HepG2 (cell line): Measurements from ENCODE around the gene SHISA9.

Source experiments
- CTCF ChIP-seq: sonication (generic); formaldehyde crosslinking; IDR thresholded peaks from 2 replicates; pipeline ENCODE4 v1.5.0; 2020; ENCODE audit warnings: mild to moderate bottlenecking, missing genetic modification reagents, moderate library complexity
- HCFC1 ChIP-seq: fragments of 150-350 bp; IDR thresholded peaks from 2 replicates; pipeline ENCODE4 v1.6.1; 2014; ENCODE audit warnings: low read depth, low read length
- IRF1 ChIP-seq: sonication (generic); formaldehyde crosslinking; IDR thresholded peaks from 2 replicates; pipeline ENCODE4 v1.4.0; 2020; ENCODE audit warnings: low read depth, mild to moderate bottlenecking, missing genetic modification reagents
- TF ChIP-seq, protein P1 (sequence below): IDR thresholded peaks from 2 replicates; pipeline ENCODE4 v1.6.1; 2016; ENCODE audit warnings: low read depth

DNA sequence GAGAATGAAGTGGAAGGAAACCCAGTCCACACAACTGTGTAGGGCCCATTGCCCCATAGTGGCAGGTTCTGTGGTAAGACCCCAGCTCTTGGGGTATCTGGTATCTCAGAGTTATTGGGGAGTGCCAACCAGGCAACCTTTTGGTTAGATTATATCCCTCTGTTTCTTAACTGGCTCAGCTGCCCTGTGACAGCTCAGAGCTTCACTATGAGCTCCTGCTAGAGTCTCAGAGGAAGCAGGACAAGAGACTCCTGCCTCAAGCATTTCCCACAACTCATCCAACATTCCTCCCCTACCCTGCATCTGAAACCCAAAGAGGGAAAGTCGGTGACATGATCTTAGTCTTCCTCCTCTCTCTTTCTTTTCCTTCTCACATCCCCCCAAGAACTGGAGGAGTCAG lies 292.3 kb downstream of the SHISA9 start:
- TF ChIP-seq IRF1 (CRISPR knock-in tag), result no peak
- no peak for TF ChIP-seq CTCF
- TF ChIP-seq, protein P1, sequence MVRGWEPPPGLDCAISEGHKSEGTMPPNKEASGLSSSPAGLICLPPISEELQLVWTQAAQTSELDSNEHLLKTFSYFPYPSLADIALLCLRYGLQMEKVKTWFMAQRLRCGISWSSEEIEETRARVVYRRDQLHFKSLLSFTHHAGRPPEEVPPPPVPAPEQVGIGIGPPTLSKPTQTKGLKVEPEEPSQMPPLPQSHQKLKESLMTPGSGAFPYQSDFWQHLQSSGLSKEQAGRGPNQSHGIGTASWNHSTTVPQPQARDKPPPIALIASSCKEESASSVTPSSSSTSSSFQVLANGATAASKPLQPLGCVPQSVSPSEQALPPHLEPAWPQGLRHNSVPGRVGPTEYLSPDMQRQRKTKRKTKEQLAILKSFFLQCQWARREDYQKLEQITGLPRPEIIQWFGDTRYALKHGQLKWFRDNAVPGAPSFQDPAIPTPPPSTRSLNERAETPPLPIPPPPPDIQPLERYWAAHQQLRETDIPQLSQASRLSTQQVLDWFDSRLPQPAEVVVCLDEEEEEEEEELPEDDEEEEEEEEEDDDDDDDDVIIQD (CRISPR knock-in tag), result no peak
- TF ChIP-seq HCFC1, result no peak
